ENCODE measurements around the gene SPESP1. TPM values are rescaled to one million over a fixed set of nuclear protein-coding genes. Genes with fewer than 3 reads are reported as not detected.

Gene SPESP1
- total and polyA plus RNA-seq, 2 experiments from 2014 or later, result not detected

DNA sequence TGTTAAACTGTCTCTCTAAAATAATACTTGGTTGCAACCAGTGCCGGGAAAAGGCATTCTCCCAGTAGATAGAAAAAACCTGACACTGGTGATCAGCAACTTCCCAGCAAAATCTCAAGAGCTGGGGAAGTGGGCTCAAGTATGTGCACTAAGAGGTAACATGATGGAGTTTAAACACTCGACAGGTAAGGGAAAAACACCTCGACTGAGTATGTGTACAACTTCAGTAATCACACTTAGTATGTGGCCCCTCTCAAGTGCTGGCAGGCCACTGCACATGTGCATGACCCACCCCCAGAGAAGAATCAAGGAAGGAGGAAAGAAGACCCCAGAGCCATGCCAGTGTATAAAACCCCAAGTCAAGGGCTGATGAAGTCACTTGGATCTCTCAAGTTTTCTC is 27.4 kb downstream of the SPESP1 start:
- Histone ChIP-seq H3K4me3 (no peak overlapping the region), H3F3A (replicated peaks; ENCODE audit: low read depth) (no peaks in the 10 kb centered on the region), H3K27ac (ENCODE audit: low read depth) (no peak overlapping the region), H3K27me3 (ENCODE audit: insufficient read depth) (no peaks in the 10 kb centered on the region), H3K9me2 (ENCODE audit: insufficient read depth) (no peaks in the 10 kb centered on the region), H3K4me2 (no peak overlapping the region), H3K4me1 (ENCODE audit: insufficient read depth) (no peaks in the 10 kb centered on the region), H3K36me3 (ENCODE audit: insufficient read depth) (no peaks in the 10 kb centered on the region), H2AFZ (no peak overlapping the region), H4K20me1 (replicated peaks; ENCODE audit: insufficient read depth) (no peaks in the 10 kb centered on the region), H3K79me2 (replicated peaks; ENCODE audit: insufficient read depth) (no peaks in the 10 kb centered on the region)
- TF ChIP-seq ZNF114 (CRISPR knock-in tag; IDR thresholded peaks at IDR 0.05), result no peak
- no peak for TF ChIP-seq POLR2AphosphoS5 (IDR thresholded peaks at IDR 0.05; ENCODE audit: low read depth)
- no peak for TF ChIP-seq CREB1 (CRISPR knock-in tag; IDR thresholded peaks at IDR 0.05; ENCODE audit: low read depth)
- TF ChIP-seq, protein P1, sequence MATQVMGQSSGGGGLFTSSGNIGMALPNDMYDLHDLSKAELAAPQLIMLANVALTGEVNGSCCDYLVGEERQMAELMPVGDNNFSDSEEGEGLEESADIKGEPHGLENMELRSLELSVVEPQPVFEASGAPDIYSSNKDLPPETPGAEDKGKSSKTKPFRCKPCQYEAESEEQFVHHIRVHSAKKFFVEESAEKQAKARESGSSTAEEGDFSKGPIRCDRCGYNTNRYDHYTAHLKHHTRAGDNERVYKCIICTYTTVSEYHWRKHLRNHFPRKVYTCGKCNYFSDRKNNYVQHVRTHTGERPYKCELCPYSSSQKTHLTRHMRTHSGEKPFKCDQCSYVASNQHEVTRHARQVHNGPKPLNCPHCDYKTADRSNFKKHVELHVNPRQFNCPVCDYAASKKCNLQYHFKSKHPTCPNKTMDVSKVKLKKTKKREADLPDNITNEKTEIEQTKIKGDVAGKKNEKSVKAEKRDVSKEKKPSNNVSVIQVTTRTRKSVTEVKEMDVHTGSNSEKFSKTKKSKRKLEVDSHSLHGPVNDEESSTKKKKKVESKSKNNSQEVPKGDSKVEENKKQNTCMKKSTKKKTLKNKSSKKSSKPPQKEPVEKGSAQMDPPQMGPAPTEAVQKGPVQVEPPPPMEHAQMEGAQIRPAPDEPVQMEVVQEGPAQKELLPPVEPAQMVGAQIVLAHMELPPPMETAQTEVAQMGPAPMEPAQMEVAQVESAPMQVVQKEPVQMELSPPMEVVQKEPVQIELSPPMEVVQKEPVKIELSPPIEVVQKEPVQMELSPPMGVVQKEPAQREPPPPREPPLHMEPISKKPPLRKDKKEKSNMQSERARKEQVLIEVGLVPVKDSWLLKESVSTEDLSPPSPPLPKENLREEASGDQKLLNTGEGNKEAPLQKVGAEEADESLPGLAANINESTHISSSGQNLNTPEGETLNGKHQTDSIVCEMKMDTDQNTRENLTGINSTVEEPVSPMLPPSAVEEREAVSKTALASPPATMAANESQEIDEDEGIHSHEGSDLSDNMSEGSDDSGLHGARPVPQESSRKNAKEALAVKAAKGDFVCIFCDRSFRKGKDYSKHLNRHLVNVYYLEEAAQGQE (IDR thresholded peaks at IDR 0.05; ENCODE audit: unreplicated experiment), result no peak
- no peak for TF ChIP-seq JUNB (IDR thresholded peaks at IDR 0.05; ENCODE audit: unreplicated experiment)
- no peak for TF ChIP-seq ETS1 (IDR thresholded peaks at IDR 0.05)
- TF ChIP-seq EZH2 (IDR thresholded peaks at IDR 0.05; ENCODE audit: low read depth, unreplicated experiment), result no peak
- TF ChIP-seq NANOG (IDR thresholded peaks at IDR 0.05; ENCODE audit: borderline replicate concordance), result no peak
- TF ChIP-seq CTCF (conservative IDR thresholded peaks at IDR 0.05; ENCODE audit: low read depth in 2 of 2), result no peak
- TF ChIP-seq STAT1 (IDR thresholded peaks at IDR 0.05; ENCODE audit: unreplicated experiment), result no peak
- no peak for TF ChIP-seq ZNF331 (CRISPR knock-in tag; IDR thresholded peaks at IDR 0.05; ENCODE audit: low read depth)
- Mint-ChIP-seq H3K27me3 (ENCODE audit: insufficient read depth, low read depth, poor library complexity) (peaks cover 2% of the 10 kb centered on the region), H3K4me3 (no peak overlapping the region), H3K9me3 (peaks cover 9% of the 10 kb centered on the region; the same call in 2 of the 3 replicates), H3K36me3 (ENCODE audit: low read depth) (no peaks in the 10 kb centered on the region; the same call in 2 of the 3 replicates), H3K27ac (no peak overlapping the region), H3K4me1 (no peaks in the 10 kb centered on the region)
- ATAC-seq (no peak), DNase-seq (ENCODE audit: low spot score) (no peak)

Measured in GM23338 (cell line).